Endothelial cell of umbilical vein (primary cell): Measurements from ENCODE around the gene GRIK3. TPM values are rescaled to one million over a fixed set of nuclear protein-coding genes. Genes with fewer than 3 reads are reported as not detected.

Experiments used
- BruUV-seq: library from RNA; stranded (reverse); fragments of 400-500 nt; replicated peaks from 2 replicates; lab custom pipeline; 2021; lab: Mats Ljungman, UMichigan
- CTCF ChIA-PET: fragments of 300-600, 350-600 bp; sonication (Branson Sonifier 250); formaldehyde crosslinking; loops from one replicate; lab custom pipeline; 2021; ENCODE audit warnings: antibody characterized with exemption, inconsistent platforms; lab: Charles Lee
- POLR2A ChIA-PET: fragments of 300-600, 350-600 bp; sonication (Branson Sonifier 250); formaldehyde crosslinking; loops from one replicate; lab custom pipeline; 2021; ENCODE audit warnings: antibody characterized with exemption, inconsistent platforms; lab: Charles Lee
- DNase-seq: peaks from one replicate; pipeline ENCODE4 v3.0.0-alpha.2; 2011; ENCODE audit warnings: low read depth, low spot score
- FAIRE-seq: peaks from 2 replicates; lab custom pipeline; 2011; peaks lifted over from hg19 to GRCh38; lab: Jason Lieb, UNC
- H2AFZ ChIP-seq: 2 replicates; pipeline ENCODE4 v1.6.0; 2012; ENCODE audit warnings: low read depth, low read length, control low read depth, inconsistent platforms
- H3K27ac ChIP-seq: 2 replicates; pipeline ENCODE4 v1.5.1; 2011; ENCODE audit warnings: low read depth, mild to moderate bottlenecking, control low read depth, low read length, moderate library complexity; ENCODE audit not compliant: insufficient read depth
- H3K27me3 ChIP-seq, 2 experiments: 2 replicates each; pipeline versions ENCODE4 v1.6.0 to v1.6.1; 2011; ENCODE audit warnings: low read length in 2 of 2, mixed read lengths in 1 of 2; ENCODE audit not compliant: control insufficient read depth in 2 of 2, insufficient read depth in 2 of 2
- H3K36me3 ChIP-seq, 2 experiments: 2 replicates in 1 of 2; 3 replicates in 1 of 2; pipeline ENCODE4 v1.5.1; 2011; ENCODE audit warnings: low read length in 2 of 2, mild to moderate bottlenecking in 1 of 2, moderate library complexity in 1 of 2; ENCODE audit not compliant: control insufficient read depth in 2 of 2, insufficient read depth in 2 of 2; ENCODE audit errors: extremely low read depth in 1 of 2
- H3K4me1 ChIP-seq: 3 replicates; pipeline ENCODE4 v1.5.1; 2011; ENCODE audit warnings: mild to moderate bottlenecking, low read length; ENCODE audit not compliant: control insufficient read depth, insufficient read depth; ENCODE audit errors: extremely low read depth
- H3K4me2 ChIP-seq: 2 replicates; pipeline ENCODE4 v1.6.1; 2011; ENCODE audit warnings: low read length, control low read depth, mixed read lengths; ENCODE audit not compliant: insufficient read depth
- H3K4me3 ChIP-seq, 3 experiments: fragments of 200-600 bp in 1 of 3; sonication (generic), shearing (Covaris generic) in 1 of 3; replicated peaks in 1 of 3; 2 replicates each; pipeline ENCODE4 v1.5.1; 2011 to 2016; ENCODE audit warnings: control low read depth in 3 of 3, low read length in 3 of 3, mild to moderate bottlenecking in 2 of 3, inconsistent platforms in 1 of 3, low read depth in 1 of 3, moderate library complexity in 1 of 3; ENCODE audit not compliant: insufficient read depth in 1 of 3
- H3K79me2 ChIP-seq: 2 replicates; pipeline ENCODE4 v1.6.0; 2012; ENCODE audit warnings: low read length, inconsistent platforms; ENCODE audit not compliant: control insufficient read depth, insufficient read depth
- H3K9ac ChIP-seq: replicated peaks from 2 replicates; pipeline ENCODE3; 2011; ENCODE audit warnings: low read length, control low read depth; ENCODE audit not compliant: insufficient read depth; ENCODE audit errors: extremely low read depth
- H3K9me1 ChIP-seq: replicated peaks from 3 replicates; pipeline ENCODE4 v1.6.0; 2011; ENCODE audit warnings: mild to moderate bottlenecking, low read length; ENCODE audit not compliant: control insufficient read depth, insufficient read depth; ENCODE audit errors: extremely low read depth
- H3K9me3 ChIP-seq: replicated peaks from 2 replicates; pipeline ENCODE4 v1.5.1; 2012; ENCODE audit warnings: low read length, inconsistent platforms; ENCODE audit not compliant: control insufficient read depth, insufficient read depth
- H4K20me1 ChIP-seq: replicated peaks from 2 replicates; pipeline ENCODE3; 2011; ENCODE audit warnings: mild to moderate bottlenecking, low read length; ENCODE audit not compliant: control insufficient read depth, insufficient read depth; ENCODE audit errors: extremely low read depth
- EZH2 ChIP-seq: IDR thresholded peaks from 2 replicates; pipeline ENCODE4 v1.6.1; 2012; ENCODE audit warnings: borderline replicate concordance, low read depth, mild to moderate bottlenecking, moderate library complexity, low read length, inconsistent platforms; ENCODE audit not compliant: severe bottlenecking
- FOS ChIP-seq: IDR thresholded peaks from 2 replicates; pipeline ENCODE4 v1.6.1; 2011; ENCODE audit warnings: mild to moderate bottlenecking, low read length, moderate library complexity, borderline replicate concordance; ENCODE audit not compliant: insufficient read depth
- GATA2 ChIP-seq: IDR thresholded peaks from 2 replicates; pipeline ENCODE4 v1.7.0; 2011; ENCODE audit warnings: low read depth, mild to moderate bottlenecking, moderate library complexity, mixed read lengths, low read length; ENCODE audit not compliant: insufficient read length, insufficient read depth
- JUN ChIP-seq: IDR thresholded peaks from 2 replicates; pipeline ENCODE4 v1.6.1; 2011; ENCODE audit warnings: borderline replicate concordance, low read depth; ENCODE audit not compliant: insufficient read length, insufficient read depth
- MYC ChIP-seq: IDR thresholded peaks from one replicate; pipeline ENCODE4 v1.6.1; 2011; ENCODE audit warnings: mild to moderate bottlenecking, low read depth, low read length
- POLR2A ChIP-seq: IDR thresholded peaks from 2 replicates; pipeline ENCODE4 v1.6.1; 2012; ENCODE audit warnings: low read depth, mild to moderate bottlenecking, control low read depth, low read length
- POLR2AphosphoS5 ChIP-seq: IDR thresholded peaks from 2 replicates; pipeline ENCODE4 v1.6.1; 2012; ENCODE audit warnings: low read depth, mild to moderate bottlenecking, control low read depth, low read length, moderate library complexity; ENCODE audit not compliant: insufficient read depth
- dilution Hi-C: fragments of 300-500 bp; cut with MboI; formaldehyde crosslinking; loops from one replicate; pipeline ENCODE4 v1.15.0; 2019; ENCODE audit warnings: low sequenced_read_pairs; ENCODE audit not compliant: extremely low pct_ligation_motif_present
- intact Hi-C: fragments of 100-400 bp; cut with micrococcal nuclease; formaldehyde crosslinking; loops from one replicate; pipeline ENCODE4 v1.10.0; 2022
- polyA plus RNA-seq, 4 experiments: library from polyadenylated mRNA; depleted of rRNA in 3 of 4; stranded (reverse) in 3 of 4; unstranded in 1 of 4; fragments of >200 nt; gene quantifications; 2 replicates each; pipeline versions ENCODE4 v1.2.1 to v1.2.3, GENCODE V29; 2011 to 2012; ENCODE audit warnings: missing spikeins in 1 of 4
- total RNA-seq: library from RNA; stranded (reverse); gene quantifications from 2 replicates; pipeline ENCODE4 v1.2.3, GENCODE V29; 2021
- TF ChIP-seq, protein P1 (sequence below): IDR thresholded peaks from 2 replicates; pipeline ENCODE4 v1.6.1; 2011; ENCODE audit not compliant: insufficient read depth, insufficient read length
- TF ChIP-seq, protein P2 (sequence below), 2 donors: IDR thresholded peaks; 1 replicate in 1 of 2; 2 replicates in 1 of 2; pipeline ENCODE4 v1.5.1; 2011; ENCODE audit warnings: low read length in 2 of 2, mild to moderate bottlenecking in 2 of 2, moderate library complexity in 2 of 2, control low read depth in 1 of 2, inconsistent platforms in 1 of 2, low read depth in 1 of 2; ENCODE audit not compliant: insufficient read depth in 1 of 2; ENCODE audit errors: extremely low read depth in 1 of 2

GRIK3 gene
- total and polyA plus RNA-seq, 2 donors (not counting 3 experiments of a cell fraction or from before 2014, with no cell fraction given) = not detected

DNA sequence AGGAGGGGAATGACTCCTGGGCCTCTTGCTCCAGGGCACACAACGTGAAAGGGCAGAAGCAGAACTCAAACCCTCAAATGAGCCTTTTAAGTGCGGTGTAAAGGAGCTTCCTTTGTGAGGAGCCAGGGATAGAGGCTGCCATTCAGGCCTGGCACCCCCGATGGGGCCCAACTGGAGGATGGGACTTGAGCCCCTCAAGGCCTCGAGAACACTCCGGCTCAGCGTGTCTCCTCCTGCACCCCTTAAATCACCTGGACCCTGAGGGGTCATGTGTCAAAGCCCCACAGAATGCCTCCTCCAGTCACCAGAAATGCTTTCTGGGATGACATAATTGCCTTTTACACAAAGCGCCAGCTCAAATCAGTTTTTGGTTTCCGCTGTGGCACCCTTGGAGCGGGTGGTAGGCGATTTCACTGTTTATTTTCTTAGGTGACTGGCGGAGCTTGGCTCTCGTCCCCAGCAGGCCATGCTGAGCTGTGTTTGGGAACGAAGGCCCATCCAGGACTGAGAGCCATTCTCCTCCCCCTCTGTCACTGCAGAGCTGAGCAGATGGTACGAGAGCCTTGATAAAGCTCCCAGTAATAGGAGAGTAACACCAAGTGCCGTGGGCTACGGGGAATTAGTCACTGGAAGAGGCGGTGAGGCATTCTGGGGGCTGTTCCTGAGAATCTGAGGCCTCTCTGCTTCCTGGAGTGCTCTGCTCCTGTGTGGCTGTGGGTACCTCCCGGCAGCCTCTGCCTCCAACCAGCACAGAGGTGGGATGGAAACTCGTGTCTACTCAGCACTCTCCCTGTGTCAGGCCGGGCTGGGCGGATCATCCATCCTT, 163.0 kb downstream of the GRIK3 start:
- no peak overlapping the region for H3K4me2 ChIP-seq
- H3K79me2 ChIP-seq = no peaks in the 10 kb centered on the region
- no TSS peak for BruUV-seq
- DNase-seq = no peak
- FAIRE-seq = no peak
- ChIA-PET POLR2A (no interaction called here), CTCF (interaction anchor here (0.5 kb wide), 1 partner anchor 384 kb away, joined by 4 read pairs; no protein-coding TSS in a partner anchor)
- no peaks in the 10 kb centered on the region for H3K9me1 ChIP-seq
- no peak overlapping the region for H2AFZ ChIP-seq
- dilution Hi-C loops = no loop called here
- H3K9ac ChIP-seq = no peak overlapping the region
- H3K4me3 ChIP-seq = no peak overlapping the region
- no peaks in the 10 kb centered on the region for H3K36me3 ChIP-seq
- no peaks in the 10 kb centered on the region for H3K4me1 ChIP-seq
- no peaks in the 10 kb centered on the region for H4K20me1 ChIP-seq
- no peaks in the 10 kb centered on the region for H3K9me3 ChIP-seq
- no peak overlapping the region for H3K27ac ChIP-seq
- TF ChIP-seq POLR2A (no peak), POLR2AphosphoS5 (no peak), GATA2 (no peak), MYC (no peak), FOS (no peak), JUN (no peak), EZH2 (no peak)
- TF ChIP-seq, protein P1, sequence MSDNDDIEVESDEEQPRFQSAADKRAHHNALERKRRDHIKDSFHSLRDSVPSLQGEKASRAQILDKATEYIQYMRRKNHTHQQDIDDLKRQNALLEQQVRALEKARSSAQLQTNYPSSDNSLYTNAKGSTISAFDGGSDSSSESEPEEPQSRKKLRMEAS = no peak
- TF ChIP-seq, protein P2, sequence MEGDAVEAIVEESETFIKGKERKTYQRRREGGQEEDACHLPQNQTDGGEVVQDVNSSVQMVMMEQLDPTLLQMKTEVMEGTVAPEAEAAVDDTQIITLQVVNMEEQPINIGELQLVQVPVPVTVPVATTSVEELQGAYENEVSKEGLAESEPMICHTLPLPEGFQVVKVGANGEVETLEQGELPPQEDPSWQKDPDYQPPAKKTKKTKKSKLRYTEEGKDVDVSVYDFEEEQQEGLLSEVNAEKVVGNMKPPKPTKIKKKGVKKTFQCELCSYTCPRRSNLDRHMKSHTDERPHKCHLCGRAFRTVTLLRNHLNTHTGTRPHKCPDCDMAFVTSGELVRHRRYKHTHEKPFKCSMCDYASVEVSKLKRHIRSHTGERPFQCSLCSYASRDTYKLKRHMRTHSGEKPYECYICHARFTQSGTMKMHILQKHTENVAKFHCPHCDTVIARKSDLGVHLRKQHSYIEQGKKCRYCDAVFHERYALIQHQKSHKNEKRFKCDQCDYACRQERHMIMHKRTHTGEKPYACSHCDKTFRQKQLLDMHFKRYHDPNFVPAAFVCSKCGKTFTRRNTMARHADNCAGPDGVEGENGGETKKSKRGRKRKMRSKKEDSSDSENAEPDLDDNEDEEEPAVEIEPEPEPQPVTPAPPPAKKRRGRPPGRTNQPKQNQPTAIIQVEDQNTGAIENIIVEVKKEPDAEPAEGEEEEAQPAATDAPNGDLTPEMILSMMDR (IDR thresholded peaks at IDR 0.05; ENCODE audit: extremely low read depth in 1 of 2, insufficient read depth in 1 of 2, low read depth in 1 of 2, low read length in 2 of 2) = no peak
- intact Hi-C loops = no loop called here
- no peaks in the 10 kb centered on the region for H3K27me3 ChIP-seq
